Left ventricle myocardium inferior (tissue), 1 donor: ENCODE data around the gene TMC4. TPM values are rescaled to one million over a fixed set of nuclear protein-coding genes. Genes with fewer than 3 reads are reported as not detected.
A peak's percentile ranks its signal among the peaks of the same experiment; 100 is the strongest.

Experiments used
- DNase-seq: peaks from one replicate; pipeline ENCODE4 v3.0.0-alpha.2; 2020
- H3K27ac ChIP-seq: fragments of 200-600 bp; replicated peaks from 2 replicates; pipeline ENCODE4 v1.8.0; 2021
- H3K27me3 ChIP-seq: fragments of 200-600 bp; 2 replicates; pipeline ENCODE4 v1.8.0; 2021; ENCODE audit warnings: low read depth
- H3K36me3 ChIP-seq: fragments of 200-600 bp; 2 replicates; pipeline ENCODE4 v1.8.0; 2021
- H3K4me1 ChIP-seq: fragments of 200-600 bp; 2 replicates; pipeline ENCODE4 v1.8.0; 2021
- H3K4me3 ChIP-seq: fragments of 200-600 bp; 2 replicates; pipeline ENCODE4 v1.8.0; 2021; ENCODE audit warnings: mild to moderate bottlenecking, moderate library complexity
- H3K9me3 ChIP-seq: fragments of 200-600 bp; replicated peaks from 2 replicates; pipeline ENCODE4 v1.8.0; 2021
- intact Hi-C: fragments of 100-400 bp; cut with micrococcal nuclease; formaldehyde crosslinking; loops from one replicate; pipeline ENCODE4 v1.11.0; 2022
- total RNA-seq: library from RNA; stranded (reverse); fragmentation: NEBNext Ultra II Directional; extraction: Animal tissue kit (Norgen Biotek cat#: 25700); gene quantifications from one replicate; pipeline ENCODE4 v1.2.1, GENCODE V29; 2021
- TF ChIP-seq, protein P1 (sequence below): fragments of 200-600 bp; IDR thresholded peaks from 2 replicates; pipeline ENCODE4 v1.8.0; 2021; ENCODE audit warnings: antibody characterized with exemption, mild to moderate bottlenecking, borderline replicate concordance
- donor health status: DM: no; HTN: yes; CAD: no; lungs with severe emphysema.

Gene TMC4
- total RNA-seq, 1 donor from 2014 or later, result 2.2 TPM

DNA sequence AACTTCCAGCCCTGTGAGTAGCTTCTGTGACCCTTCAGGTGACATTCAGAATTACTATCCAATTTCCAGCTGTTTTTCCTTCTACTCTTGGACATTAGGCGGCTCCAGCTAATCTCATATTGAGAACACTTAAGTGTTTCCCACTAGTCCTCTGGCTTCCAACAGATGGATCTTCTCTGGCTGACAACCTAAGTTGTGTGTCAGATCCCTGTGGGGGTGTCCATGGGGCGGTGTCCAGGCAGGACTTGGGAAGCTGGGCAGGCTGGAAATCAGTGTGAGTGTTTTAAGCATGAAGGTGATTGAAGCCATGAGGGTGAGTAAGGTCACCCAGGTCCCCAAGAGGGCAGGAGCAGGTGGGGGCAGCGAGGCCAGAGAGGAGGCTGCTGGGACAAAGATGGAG is 25.3 kb downstream of the TMC4 start:
- TF ChIP-seq, protein P1, sequence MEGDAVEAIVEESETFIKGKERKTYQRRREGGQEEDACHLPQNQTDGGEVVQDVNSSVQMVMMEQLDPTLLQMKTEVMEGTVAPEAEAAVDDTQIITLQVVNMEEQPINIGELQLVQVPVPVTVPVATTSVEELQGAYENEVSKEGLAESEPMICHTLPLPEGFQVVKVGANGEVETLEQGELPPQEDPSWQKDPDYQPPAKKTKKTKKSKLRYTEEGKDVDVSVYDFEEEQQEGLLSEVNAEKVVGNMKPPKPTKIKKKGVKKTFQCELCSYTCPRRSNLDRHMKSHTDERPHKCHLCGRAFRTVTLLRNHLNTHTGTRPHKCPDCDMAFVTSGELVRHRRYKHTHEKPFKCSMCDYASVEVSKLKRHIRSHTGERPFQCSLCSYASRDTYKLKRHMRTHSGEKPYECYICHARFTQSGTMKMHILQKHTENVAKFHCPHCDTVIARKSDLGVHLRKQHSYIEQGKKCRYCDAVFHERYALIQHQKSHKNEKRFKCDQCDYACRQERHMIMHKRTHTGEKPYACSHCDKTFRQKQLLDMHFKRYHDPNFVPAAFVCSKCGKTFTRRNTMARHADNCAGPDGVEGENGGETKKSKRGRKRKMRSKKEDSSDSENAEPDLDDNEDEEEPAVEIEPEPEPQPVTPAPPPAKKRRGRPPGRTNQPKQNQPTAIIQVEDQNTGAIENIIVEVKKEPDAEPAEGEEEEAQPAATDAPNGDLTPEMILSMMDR, result no peak
- Histone ChIP-seq H3K27ac (peak overlapping the region; percentile 62), H3K9me3 (no peaks in the 10 kb centered on the region), H3K4me1 (peaks cover 27% of the 10 kb centered on the region), H3K27me3 (no peaks in the 10 kb centered on the region), H3K36me3 (peaks cover 98% of the 10 kb centered on the region), H3K4me3 (no peak overlapping the region)
- peak; percentile 67 for DNase-seq
- intact Hi-C loops, result no loop called here

DNA sequence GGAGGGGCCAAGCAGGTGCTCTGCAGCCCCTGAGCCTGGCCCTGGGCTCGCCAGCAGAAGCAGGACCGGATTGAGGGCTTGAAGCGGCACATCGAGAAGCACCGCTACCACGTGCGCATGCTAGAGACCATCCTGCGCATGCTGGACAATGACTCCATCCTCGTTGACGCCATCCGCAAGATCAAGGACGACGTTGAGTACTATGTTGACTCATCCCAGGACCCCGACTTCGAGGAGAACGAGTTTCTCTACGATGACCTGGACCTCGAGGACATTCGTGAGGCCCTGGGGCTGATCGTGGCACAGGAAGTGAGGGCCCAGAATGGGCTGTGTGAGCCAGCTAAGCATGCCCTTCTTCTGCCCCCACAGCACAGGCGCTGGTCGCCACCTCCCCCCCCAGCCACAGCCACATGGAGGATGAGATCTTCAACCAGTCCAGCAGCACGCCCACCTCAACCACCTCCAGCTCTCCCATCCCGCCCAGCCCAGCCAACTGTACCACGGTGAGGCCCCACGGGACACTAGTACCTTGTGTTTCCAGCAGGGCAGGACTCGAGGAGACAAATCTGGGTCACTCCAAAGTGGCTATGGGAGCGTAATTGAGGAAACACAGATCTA is 27.3 kb downstream of the TMC4 start:
- Histone ChIP-seq H3K27ac (no peak overlapping the region), H3K9me3 (no peaks in the 10 kb centered on the region), H3K27me3 (no peaks in the 10 kb centered on the region), H3K4me1 (peaks cover 41% of the 10 kb centered on the region), H3K4me3 (no peak overlapping the region), H3K36me3 (peaks cover 81% of the 10 kb centered on the region)
- DNase-seq, result no peak
- intact Hi-C loops, result no loop called here
- TF ChIP-seq, protein P1, result no peak

DNA sequence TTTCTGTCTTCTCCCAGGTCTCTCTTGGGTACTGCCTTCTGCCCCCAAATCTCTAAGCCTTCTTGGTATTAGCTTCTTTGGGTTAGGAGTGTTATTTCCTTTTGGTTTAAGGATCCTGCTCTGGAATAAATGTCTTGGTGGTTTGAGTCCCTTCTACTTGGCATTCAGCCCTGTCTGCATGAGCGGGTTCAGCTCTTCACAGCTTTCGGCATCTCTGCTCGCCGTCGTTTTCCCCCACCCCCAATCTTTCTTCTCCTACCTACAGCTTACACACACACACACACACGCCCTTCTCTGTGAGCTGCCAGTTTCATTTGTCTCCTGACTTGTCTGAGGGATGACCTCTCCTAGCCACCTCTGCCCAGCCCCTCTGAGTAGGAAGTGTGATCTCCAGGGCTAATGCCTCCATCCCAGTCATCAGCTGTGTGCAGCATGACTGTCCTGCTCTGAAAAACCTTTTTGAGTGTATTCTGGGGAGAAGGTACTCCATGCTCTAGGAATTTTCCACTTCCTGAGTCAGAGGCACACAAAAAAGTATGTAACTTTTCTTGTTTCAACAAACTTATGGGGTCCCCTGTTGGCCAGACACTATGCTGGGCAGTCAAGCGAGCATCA is 30.7 kb downstream of the TMC4 start:
- no peak for DNase-seq
- no peaks in the 10 kb centered on the region for H3K27me3 ChIP-seq
- no peak overlapping the region for H3K27ac ChIP-seq
- H3K4me1 ChIP-seq, result peaks cover 60% of the 10 kb centered on the region
- H3K36me3 ChIP-seq, result peaks cover 49% of the 10 kb centered on the region
- H3K4me3 ChIP-seq, result no peak overlapping the region
- intact Hi-C loops, result no loop called here
- no peaks in the 10 kb centered on the region for H3K9me3 ChIP-seq
- TF ChIP-seq, protein P1, result no peak

DNA sequence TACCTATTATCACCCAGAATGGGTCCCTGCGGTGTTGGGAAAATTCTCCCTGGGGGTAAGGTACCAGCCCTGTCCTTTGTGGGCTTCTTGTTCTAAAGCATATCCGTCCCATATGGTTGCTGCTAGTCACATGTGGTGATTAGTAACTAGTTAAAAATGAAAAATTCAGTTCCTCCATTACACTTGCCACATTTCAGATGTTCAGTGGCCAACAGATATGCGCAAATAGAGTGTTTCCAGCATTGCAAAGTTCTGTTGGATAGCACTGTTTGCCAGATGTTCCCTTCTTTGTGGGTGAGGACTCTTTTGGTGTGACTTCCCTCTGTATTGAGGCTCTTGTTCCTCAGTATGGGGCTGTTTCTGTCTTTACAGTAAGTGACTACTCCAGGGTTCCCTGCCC is 31.6 kb downstream of the TMC4 start:
- Histone ChIP-seq H3K4me3 (no peak overlapping the region), H3K4me1 (peaks cover 55% of the 10 kb centered on the region), H3K36me3 (peaks cover 40% of the 10 kb centered on the region), H3K27ac (no peak overlapping the region), H3K9me3 (no peaks in the 10 kb centered on the region), H3K27me3 (no peaks in the 10 kb centered on the region)
- intact Hi-C loops, result no loop called here
- DNase-seq, result no peak
- TF ChIP-seq, protein P1, result no peak

DNA sequence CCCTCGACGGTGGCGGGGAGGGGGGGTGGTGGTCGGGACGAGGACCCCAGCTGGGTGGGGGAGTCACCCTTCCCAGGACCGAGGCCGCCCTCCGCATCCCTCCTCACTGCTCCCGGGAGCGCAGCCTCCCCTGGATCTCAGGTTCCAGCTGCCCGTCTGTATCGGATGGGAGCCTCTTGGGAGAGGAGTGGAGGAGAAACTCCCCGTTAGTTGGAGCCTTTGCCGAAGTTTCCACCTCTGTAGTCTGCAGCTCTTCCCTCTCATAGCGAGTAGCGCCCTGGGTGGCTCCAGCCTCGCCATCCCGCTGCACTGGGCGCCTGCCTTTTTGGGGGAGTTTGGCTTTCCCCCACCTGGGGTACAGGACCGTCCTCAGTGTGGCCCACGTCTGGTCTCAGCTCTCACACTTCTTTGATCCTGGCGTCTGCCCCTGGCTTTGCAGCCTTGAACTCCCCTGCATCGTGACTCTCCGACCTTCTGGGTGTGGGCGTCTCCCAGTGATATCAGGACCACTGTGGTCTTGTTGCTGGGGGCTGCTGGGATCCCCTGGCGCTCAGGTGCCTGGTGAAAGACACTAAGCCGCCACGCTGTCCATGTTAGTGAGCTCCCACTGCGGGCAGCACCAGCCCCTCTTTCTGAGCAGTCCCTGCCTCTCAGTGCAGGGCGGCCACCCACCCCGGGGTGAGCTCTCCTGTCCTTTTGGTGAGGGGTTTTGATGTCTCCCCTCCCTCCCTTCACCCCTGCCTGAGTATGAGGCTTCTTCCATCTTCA is 34.3 kb downstream of the TMC4 start:
- no peak for DNase-seq
- Histone ChIP-seq H3K4me3 (peak overlapping the region; percentile 99), H3K27me3 (no peaks in the 10 kb centered on the region), H3K36me3 (peaks cover 13% of the 10 kb centered on the region), H3K4me1 (peaks cover 57% of the 10 kb centered on the region), H3K9me3 (no peaks in the 10 kb centered on the region), H3K27ac (peak overlapping the region; percentile 97)
- intact Hi-C loops, result no loop called here
- TF ChIP-seq, protein P1, result no peak
